ENCODE measurements around the gene SPHK1.

SPHK1 gene

DNA sequence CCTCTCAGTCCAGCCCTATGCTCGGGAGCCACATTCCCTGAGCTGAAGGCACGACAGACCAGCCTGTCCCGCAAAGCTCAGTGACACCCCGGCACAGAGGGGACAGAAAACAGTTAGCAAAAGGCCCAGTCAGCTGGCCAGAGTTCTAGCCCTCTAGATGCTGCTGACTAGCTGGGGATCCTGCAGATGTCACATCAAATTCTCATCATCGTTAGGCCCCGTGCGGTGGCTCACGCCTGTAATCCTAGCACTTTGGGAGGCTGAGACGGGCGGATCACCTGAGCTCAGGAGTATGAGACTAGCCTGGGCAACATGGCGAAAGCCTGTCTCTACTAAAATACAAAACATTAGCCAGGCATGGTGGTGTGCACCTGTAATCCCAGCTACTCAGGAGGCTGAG lies 51.3 kb downstream of the SPHK1 start:
- no peak for DNase-seq

All from CD4-positive, alpha-beta T cell treated with Interleukin-15 for 1 hour (primary cell).